HG03571 (cell line): ENCODE data around the gene DIAPH3.

ENCODE experiments used
- ATAC-seq: cut with Tn5 transposase; IDR thresholded peaks from one replicate; pipeline ENCODE4 v1.9.1; 2021; ENCODE audit not compliant: unreplicated experiment

DIAPH3 gene

DNA sequence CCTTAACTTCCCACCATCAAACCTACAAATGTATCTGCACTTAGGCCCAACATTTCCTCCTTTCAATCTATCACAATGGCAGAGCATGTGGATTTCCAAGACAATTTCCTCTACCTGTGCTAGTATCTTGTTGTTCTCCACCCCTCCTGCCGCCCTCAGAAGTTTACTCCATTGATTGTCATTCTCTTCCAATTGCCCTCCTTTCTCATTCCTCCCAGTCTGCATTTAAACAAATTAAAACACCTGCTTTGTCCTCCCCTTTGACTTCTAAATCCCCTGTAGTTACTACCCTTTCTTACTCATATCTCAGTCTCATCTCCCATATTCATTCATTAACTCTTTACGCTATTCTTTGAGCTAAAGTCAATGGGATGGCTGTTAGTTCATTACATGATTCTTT is 370.6 kb downstream of the DIAPH3 start:
- no peak for ATAC-seq

DNA sequence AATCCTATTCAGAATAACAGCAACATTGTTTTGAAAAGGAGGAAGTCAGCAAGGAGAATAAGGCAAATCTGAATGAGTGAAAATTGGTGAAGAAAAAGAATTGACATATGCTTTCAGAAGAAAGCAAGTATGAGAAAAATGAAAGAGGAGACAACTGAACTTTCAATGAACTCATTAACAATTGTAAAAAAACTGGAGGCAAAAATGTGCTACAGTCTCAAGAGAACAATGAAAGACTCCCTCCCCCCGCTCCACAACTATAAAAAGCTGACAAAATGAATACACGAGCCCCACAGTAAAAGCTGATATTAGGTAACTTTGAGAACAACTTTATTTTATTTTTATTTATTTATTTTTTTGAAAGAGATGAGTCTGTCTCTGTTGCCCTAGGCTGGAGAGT is 373.1 kb downstream of the DIAPH3 start:
- ATAC-seq: no peak

DNA sequence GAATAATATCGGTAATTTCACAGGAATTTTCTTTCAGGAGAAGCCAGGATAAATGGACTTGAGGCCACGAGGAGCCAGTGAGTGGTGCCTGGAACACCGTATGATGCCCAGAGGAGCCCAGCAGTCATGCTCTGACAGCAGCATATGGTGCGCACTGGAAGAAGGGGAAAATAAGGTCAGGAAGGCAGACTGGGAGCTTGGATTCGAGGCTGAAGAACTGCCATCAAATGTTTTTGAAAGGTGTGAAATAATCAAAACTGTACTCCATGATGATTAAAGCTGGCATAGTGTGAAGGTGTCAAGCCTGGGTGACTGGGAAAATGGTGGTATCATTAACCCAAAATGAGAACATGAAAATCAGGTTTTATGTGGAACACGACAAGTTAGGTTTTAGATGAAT is 374.2 kb downstream of the DIAPH3 start:
- ATAC-seq: no peak

DNA sequence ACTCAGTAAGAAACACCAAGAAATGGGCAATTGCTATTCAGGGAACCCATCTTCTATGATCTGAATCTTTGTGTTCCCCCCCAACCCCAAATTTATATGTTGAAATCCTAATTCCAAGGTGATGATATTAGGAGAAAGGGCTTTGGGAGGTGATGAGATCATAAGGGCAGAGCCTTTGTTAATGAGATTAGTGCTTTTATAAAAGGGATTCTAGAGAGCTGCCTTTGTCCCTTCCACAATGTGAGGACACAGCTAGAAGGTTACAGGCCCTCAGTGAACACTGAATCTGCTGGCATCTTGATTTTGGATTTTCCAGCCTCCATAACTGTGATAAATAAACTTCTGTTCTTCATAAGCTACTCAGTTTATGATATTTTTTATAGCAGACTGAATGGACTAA is 376.0 kb downstream of the DIAPH3 start:
- no peak for ATAC-seq

GRCh38 chr13:59782696-59783095 is 381.0 kb downstream of the DIAPH3 start:
- ATAC-seq: no peak

- ATAC-seq: no peak
Observed at GRCh38 chr13:59780058-59780457, 383.7 kb downstream of the DIAPH3 start.

GRCh38 chr13:59776924-59777690 is 386.6 kb downstream of the DIAPH3 start:
- no peak for ATAC-seq

- ATAC-seq: no peak
Observed at GRCh38 chr13:59774491-59774971, 389.2 kb downstream of the DIAPH3 start.

DNA sequence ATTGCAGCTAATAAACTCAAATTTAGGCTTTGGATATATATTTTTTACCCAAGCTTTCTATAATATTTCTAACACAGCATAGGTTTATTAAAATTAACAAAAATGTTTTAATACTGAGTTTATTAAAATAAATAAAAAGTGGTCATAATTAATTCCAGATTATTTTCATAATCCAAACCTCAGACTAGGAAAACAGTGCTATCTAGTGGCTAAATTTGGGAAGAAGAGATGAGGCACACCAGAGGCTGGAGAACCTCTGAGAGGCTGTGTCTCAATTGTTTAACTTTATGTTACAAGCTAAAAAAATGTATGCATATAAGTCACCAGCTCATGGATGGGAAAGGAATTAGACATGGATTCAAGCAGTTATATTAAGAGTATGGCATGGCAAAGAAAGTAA is 392.5 kb downstream of the DIAPH3 start:
- ATAC-seq: no peak

- no peak for ATAC-seq
Observed at GRCh38 chr13:59770451-59770850, 393.3 kb downstream of the DIAPH3 start.

- ATAC-seq: no peak
Observed at GRCh38 chr13:59766236-59766635, 397.5 kb downstream of the DIAPH3 start.

- ATAC-seq: no peak
Observed at GRCh38 chr13:59755632-59756290, 408.0 kb downstream of the DIAPH3 start.

DNA sequence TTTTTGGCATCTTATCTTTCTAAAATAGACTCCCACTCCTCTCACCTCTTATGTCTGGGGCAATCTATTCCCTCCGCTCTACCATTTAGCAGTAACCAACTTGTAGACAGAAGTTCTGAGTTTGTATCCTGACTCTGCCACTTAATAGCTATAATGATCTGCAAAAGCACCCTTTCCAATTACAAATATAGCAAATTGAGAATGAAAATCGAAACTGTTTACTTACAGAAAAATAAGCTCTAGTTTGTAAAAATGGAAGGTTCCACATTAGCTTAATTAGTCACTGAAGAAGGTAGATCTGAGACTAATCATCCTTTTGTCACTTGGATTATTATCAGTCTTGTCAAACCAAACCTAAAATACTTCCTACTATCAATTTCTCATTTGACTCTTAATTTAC is 409.3 kb downstream of the DIAPH3 start:
- ATAC-seq: no peak

- ATAC-seq: no peak
Observed at GRCh38 chr13:59750860-59751259, 412.9 kb downstream of the DIAPH3 start.

DNA sequence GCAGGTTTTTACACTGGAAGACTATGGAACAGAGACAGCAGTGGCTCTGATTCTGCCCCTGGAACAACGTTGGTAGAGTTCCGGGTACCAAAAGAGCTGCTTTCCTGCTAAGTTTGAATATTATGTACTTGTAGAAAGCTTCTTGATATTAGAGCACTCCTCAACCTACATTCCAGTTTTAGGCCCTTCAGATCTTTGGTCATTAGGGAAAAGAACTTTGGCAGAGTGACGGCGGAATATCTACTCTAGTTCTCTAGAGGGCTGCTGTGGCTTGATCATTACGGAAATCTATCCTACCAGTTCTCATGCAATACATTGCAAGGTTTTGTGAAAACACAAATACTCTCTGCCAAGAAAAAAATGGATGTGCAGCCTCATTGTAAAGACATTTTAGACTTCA is 415.7 kb downstream of the DIAPH3 start:
- ATAC-seq: no peak

GRCh38 chr13:59747529-59747928 is 416.2 kb downstream of the DIAPH3 start:
- ATAC-seq: no peak

- no peak for ATAC-seq
Observed at GRCh38 chr13:59746291-59746962, 417.3 kb downstream of the DIAPH3 start.

- peak; percentile 70 for ATAC-seq
Observed at GRCh38 chr13:59745392-59745788, 418.3 kb downstream of the DIAPH3 start.

DNA sequence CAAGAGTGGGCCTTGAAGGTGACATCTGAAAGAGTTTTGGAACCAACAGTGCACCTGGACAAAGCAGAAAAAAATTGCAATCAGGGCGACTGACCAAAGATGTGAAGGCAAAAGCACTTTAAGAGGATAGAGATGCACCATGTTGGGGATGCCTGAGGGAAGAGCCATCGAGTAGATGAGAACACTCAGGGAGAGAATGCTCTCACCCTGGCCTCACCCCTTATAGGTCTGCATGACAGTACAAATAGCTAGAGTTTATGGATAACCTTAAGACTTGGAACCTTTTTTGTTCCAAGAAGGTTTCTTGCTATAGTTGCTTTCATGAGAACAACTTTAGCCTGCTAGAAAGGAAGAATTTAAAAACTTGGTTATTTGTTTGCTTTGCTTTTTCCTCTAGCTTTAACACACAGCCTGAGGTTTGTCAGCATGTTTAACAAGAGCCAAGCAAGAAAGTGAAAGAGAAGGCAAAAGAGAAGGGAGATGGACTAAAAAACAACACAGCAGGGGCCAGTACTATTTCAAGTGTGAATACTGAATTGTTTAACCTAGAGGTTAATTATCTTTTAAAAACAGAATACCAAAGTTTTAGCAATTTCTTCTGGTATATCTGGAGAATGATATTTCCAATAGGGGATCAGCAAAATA is 418.9 kb downstream of the DIAPH3 start:
- ATAC-seq: no peak

DNA sequence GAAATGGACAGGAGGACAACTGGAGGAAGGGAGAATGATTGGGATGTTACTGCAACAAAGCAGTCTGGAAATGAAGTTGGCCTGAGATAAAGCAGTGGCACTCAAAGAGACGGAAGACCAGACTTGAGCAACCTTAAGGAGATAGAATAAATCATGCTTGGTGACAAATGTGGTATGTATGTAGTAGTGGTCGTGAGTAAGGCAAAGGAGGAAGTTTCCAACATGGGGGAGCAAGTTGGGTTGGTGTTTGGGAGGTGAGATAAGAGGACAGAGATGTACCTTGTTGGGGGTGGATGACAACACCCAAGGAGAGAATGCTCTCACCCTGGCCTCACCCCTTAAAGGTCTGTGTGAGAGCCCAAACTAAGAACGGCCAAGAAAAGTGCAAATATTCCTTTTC is 420.5 kb downstream of the DIAPH3 start:
- ATAC-seq: no peak

GRCh38 chr13:59742467-59742866 is 421.3 kb downstream of the DIAPH3 start:
- ATAC-seq: no peak
